Measurements from ENCODE around the gene SPATA2. TPM values are rescaled to one million over a fixed set of nuclear protein-coding genes. Genes with fewer than 3 reads are reported as not detected.

Gene SPATA2
- total RNA-seq, 5 donors from 2014 or later (not counting 1 experiment from before 2014, with no cell fraction given) = 9.6 to 19.4 (median 10.4) TPM

GRCh38 chr20:49913399-49914047, 1.8 kb downstream of the SPATA2 start:
- 97% methylated on average over 8 of the region's 16 CpGs for WGBS (ENCODE audit: insufficient coverage)
- CTCF ChIA-PET = interaction anchor here (0.5 to 0.8 kb wide), 3 partner anchors 32 to 834 kb away, joined by 3 read pairs; no protein-coding TSS in a partner anchor
- POLR2A ChIA-PET = interaction anchor here (0.5 to 1.0 kb wide), 8 partner anchors 14 to 735 kb away, joined by 3 to 14 read pairs (median 5); no protein-coding TSS in a partner anchor
- peaks cover 8 to 12% of the 10 kb centered on the region in 2 donors for H3K36me3 ChIP-seq (ENCODE audit: control insufficient read depth in 2 of 2, extremely low read depth in 1 of 2, insufficient read depth in 1 of 2, low read length in 1 of 2)
- no peaks in the 10 kb centered on the region for H3K9me3 ChIP-seq
- Mint-ChIP-seq H3K9me3 (no peaks in the 10 kb centered on the region), H3K27me3 (no peaks in the 10 kb centered on the region), H3K36me3 (peaks cover 4% of the 10 kb centered on the region), H3K4me1 (peaks cover 41 to 44% (median 43%) of the 10 kb centered on the region in 3 donors), H3K4me3 (peak overlapping the region; percentile 94 to 99 (median 98)), H3K27ac (no peak overlapping the region)
- no peak overlapping the region for H3K4me3 ChIP-seq (ENCODE audit: control insufficient read depth in 1 of 2, extremely low read depth in 1 of 2, low read length in 1 of 2)
- no peak overlapping the region for H3K27ac ChIP-seq (ENCODE audit: low read length)
- H3K27me3 ChIP-seq (replicated peaks in 1 of 2; ENCODE audit: control insufficient read depth in 2 of 2, extremely low read depth in 1 of 2, insufficient read depth in 2 of 2, low read length in 1 of 2) = no peaks in the 10 kb centered on the region
- H3K4me1 ChIP-seq (ENCODE audit: control insufficient read depth in 1 of 2, extremely low read depth in 1 of 2, insufficient read depth in 2 of 2, low read length in 2 of 2) = peaks cover 6 to 29% of the 10 kb centered on the region in 2 experiments
- no peak for DNase-seq
- ATAC-seq (replicated peaks in 1 of 4) = no peak

- no peak overlapping the region for H3K27ac ChIP-seq (ENCODE audit: low read length)
- no peaks in the 10 kb centered on the region for H3K9me3 Mint-ChIP-seq
- no peak overlapping the region for H3K27ac Mint-ChIP-seq
- no peak overlapping the region for H3K4me3 ChIP-seq (ENCODE audit: control insufficient read depth in 1 of 2, extremely low read depth in 1 of 2, low read length in 1 of 2)
- no peaks in the 10 kb centered on the region for H3K27me3 Mint-ChIP-seq
- H3K36me3 Mint-ChIP-seq = peaks cover 22% of the 10 kb centered on the region
- POLR2A ChIA-PET = no interaction called here
- no peaks in the 10 kb centered on the region for H3K27me3 ChIP-seq (replicated peaks in 1 of 2; ENCODE audit: control insufficient read depth in 2 of 2, extremely low read depth in 1 of 2, insufficient read depth in 2 of 2, low read length in 1 of 2)
- H3K4me3 Mint-ChIP-seq = no peak overlapping the region
- ATAC-seq (replicated peaks in 1 of 4) (no peak), DNase-seq (no peak)
- peaks cover 24 to 38% of the 10 kb centered on the region in 2 donors for H3K36me3 ChIP-seq (ENCODE audit: control insufficient read depth in 2 of 2, extremely low read depth in 1 of 2, insufficient read depth in 1 of 2, low read length in 1 of 2)
- CTCF ChIA-PET = interaction anchor here in 1 of 2 donors (0.8 kb wide), 1 partner anchor 16 kb away, joined by 3 read pairs; no protein-coding TSS in a partner anchor
- peaks cover 6 to 20% of the 10 kb centered on the region in 2 experiments for H3K4me1 ChIP-seq (ENCODE audit: control insufficient read depth in 1 of 2, extremely low read depth in 1 of 2, insufficient read depth in 2 of 2, low read length in 2 of 2)
- WGBS (ENCODE audit: insufficient coverage) = 100% methylated on average over 3 of the region's 4 CpGs
- H3K4me1 Mint-ChIP-seq = peaks cover 28 to 34% (median 33%) of the 10 kb centered on the region in 3 donors
- H3K9me3 ChIP-seq = no peaks in the 10 kb centered on the region
Measured at GRCh38 chr20:49910340-49910706, 5.0 kb downstream of the SPATA2 start.

- no peaks in the 10 kb centered on the region for H3K9me3 Mint-ChIP-seq
- H3K4me3 ChIP-seq (ENCODE audit: control insufficient read depth in 1 of 2, extremely low read depth in 1 of 2, low read length in 1 of 2) = no peak overlapping the region
- H3K27ac ChIP-seq (ENCODE audit: low read length) = no peak overlapping the region
- no peak for DNase-seq
- H3K9me3 ChIP-seq = no peaks in the 10 kb centered on the region
- ChIA-PET POLR2A (no interaction called here), CTCF (interaction anchor here in 1 of 2 donors (0.8 kb wide), 1 partner anchor 16 kb away, joined by 3 read pairs; no protein-coding TSS in a partner anchor)
- no peak overlapping the region for H3K27ac Mint-ChIP-seq
- H3K27me3 Mint-ChIP-seq = no peaks in the 10 kb centered on the region
- H3K4me3 Mint-ChIP-seq = no peak overlapping the region
- peaks cover 28 to 44% of the 10 kb centered on the region in 2 donors for H3K36me3 ChIP-seq (ENCODE audit: control insufficient read depth in 2 of 2, extremely low read depth in 1 of 2, insufficient read depth in 1 of 2, low read length in 1 of 2)
- WGBS (ENCODE audit: insufficient coverage) = 93% methylated on average over 21 of the region's 28 CpGs
- no peaks in the 10 kb centered on the region for H3K27me3 ChIP-seq (replicated peaks in 1 of 2; ENCODE audit: control insufficient read depth in 2 of 2, extremely low read depth in 1 of 2, insufficient read depth in 2 of 2, low read length in 1 of 2)
- H3K36me3 Mint-ChIP-seq = peaks cover 28% of the 10 kb centered on the region
- H3K4me1 ChIP-seq (ENCODE audit: control insufficient read depth in 1 of 2, extremely low read depth in 1 of 2, insufficient read depth in 2 of 2, low read length in 2 of 2) = peaks cover 6 to 17% of the 10 kb centered on the region in 2 experiments
- peaks cover 26 to 33% (median 30%) of the 10 kb centered on the region in 3 donors for H3K4me1 Mint-ChIP-seq
- no peak for ATAC-seq (replicated peaks in 1 of 4)
Measured at GRCh38 chr20:49909499-49910339, 5.6 kb downstream of the SPATA2 start.

GRCh38 chr20:49908258-49908565, 7.1 kb downstream of the SPATA2 start:
- ChIA-PET CTCF (no interaction called here), POLR2A (interaction anchor here in 1 of 2 donors (0.5 kb wide), 1 partner anchor 35 kb away, joined by 3 read pairs; no protein-coding TSS in a partner anchor)
- Mint-ChIP-seq H3K4me3 (no peak overlapping the region), H3K9me3 (no peaks in the 10 kb centered on the region), H3K27ac (no peak overlapping the region), H3K4me1 (peaks cover 11 to 21% (median 17%) of the 10 kb centered on the region in 3 donors), H3K27me3 (no peaks in the 10 kb centered on the region), H3K36me3 (peaks cover 34% of the 10 kb centered on the region)
- 95% methylated on average over 9 of the region's 11 CpGs for WGBS (ENCODE audit: insufficient coverage)
- ATAC-seq (replicated peaks in 1 of 4) = no peak
- H3K36me3 ChIP-seq (ENCODE audit: control insufficient read depth in 2 of 2, extremely low read depth in 1 of 2, insufficient read depth in 1 of 2, low read length in 1 of 2) = peaks cover 33 to 53% of the 10 kb centered on the region in 2 donors
- no peaks in the 10 kb centered on the region for H3K9me3 ChIP-seq
- no peak for DNase-seq
- H3K27me3 ChIP-seq (replicated peaks in 1 of 2; ENCODE audit: control insufficient read depth in 2 of 2, extremely low read depth in 1 of 2, insufficient read depth in 2 of 2, low read length in 1 of 2) = no peaks in the 10 kb centered on the region
- peaks cover 0 to 2% of the 10 kb centered on the region in 2 experiments for H3K4me1 ChIP-seq (ENCODE audit: control insufficient read depth in 1 of 2, extremely low read depth in 1 of 2, insufficient read depth in 2 of 2, low read length in 2 of 2)
- no peak overlapping the region for H3K4me3 ChIP-seq (ENCODE audit: control insufficient read depth in 1 of 2, extremely low read depth in 1 of 2, low read length in 1 of 2)
- no peak overlapping the region for H3K27ac ChIP-seq (ENCODE audit: low read length)

GRCh38 chr20:49907405-49908257, 7.7 kb downstream of the SPATA2 start:
- ATAC-seq (replicated peaks in 1 of 4) = no peak
- no peak overlapping the region for H3K27ac ChIP-seq (ENCODE audit: low read length)
- WGBS (ENCODE audit: insufficient coverage) = 93% methylated on average over 15 of the region's 19 CpGs

More at GRCh38 chr20:49907405-49908257, 7.7 kb downstream of the SPATA2 start:
- no peak overlapping the region for H3K4me3 ChIP-seq (ENCODE audit: control insufficient read depth in 1 of 2, extremely low read depth in 1 of 2, low read length in 1 of 2)
- no peaks in the 10 kb centered on the region for H3K9me3 ChIP-seq
- Mint-ChIP-seq H3K27me3 (no peaks in the 10 kb centered on the region), H3K4me1 (peaks cover 9 to 19% (median 16%) of the 10 kb centered on the region in 3 donors), H3K9me3 (no peaks in the 10 kb centered on the region), H3K4me3 (no peak overlapping the region), H3K36me3 (peaks cover 34% of the 10 kb centered on the region), H3K27ac (no peak overlapping the region)
- DNase-seq = no peak
- peaks cover 33 to 53% of the 10 kb centered on the region in 2 donors for H3K36me3 ChIP-seq (ENCODE audit: control insufficient read depth in 2 of 2, extremely low read depth in 1 of 2, insufficient read depth in 1 of 2, low read length in 1 of 2)
- H3K27me3 ChIP-seq (replicated peaks in 1 of 2; ENCODE audit: control insufficient read depth in 2 of 2, extremely low read depth in 1 of 2, insufficient read depth in 2 of 2, low read length in 1 of 2) = no peaks in the 10 kb centered on the region
- POLR2A ChIA-PET = interaction anchor here in 1 of 2 donors (0.5 to 1.3 kb wide), 2 partner anchors 8 to 36 kb away, joined by 3 read pairs; no protein-coding TSS in a partner anchor
- CTCF ChIA-PET = interaction anchor here in 1 of 2 donors (0.6 kb wide), 1 partner anchor 16 kb away, joined by 4 read pairs; no protein-coding TSS in a partner anchor
- H3K4me1 ChIP-seq (ENCODE audit: control insufficient read depth in 1 of 2, extremely low read depth in 1 of 2, insufficient read depth in 2 of 2, low read length in 2 of 2) = peaks cover 0 to 2% of the 10 kb centered on the region in 2 experiments

Data from T-cell (primary cell).